ENCODE data around the gene SDHAF1. TPM values are rescaled to one million over a fixed set of nuclear protein-coding genes. Genes with fewer than 3 reads are reported as not detected.

The SDHAF1 gene
- total and polyA plus RNA-seq, 3 experiments from 2014 or later = 21.0 to 54.2 (median 21.9) TPM

GRCh38 chr19:35959040-35959967, 35.7 kb upstream of the SDHAF1 start:
- ChIA-PET POLR2A (interaction anchor here (0.5 to 1.5 kb wide), 4 partner anchors 28 to 1024 kb away, joined by 3 to 6 read pairs (median 4); partner anchors contain the start of gene ALKBH6), CTCF (interaction anchor here (0.7 to 1.9 kb wide), 24 partner anchors 9 to 169 kb away, joined by 3 to 13 read pairs (median 4); partner anchors contain the start of genes ALKBH6, POLR2I, SDHAF1 and SYNE4)
- no peaks in the 10 kb centered on the region for H3K36me3 ChIP-seq (ENCODE audit: insufficient read depth, low read length)
- peaks cover 45% of the 10 kb centered on the region for H3K4me1 ChIP-seq (ENCODE audit: insufficient read depth, low read length)
- Mint-ChIP-seq H3K4me1 (peaks cover 27 to 53% (median 36%) of the 10 kb centered on the region in 3 donors), H3K27me3 (peaks cover 0 to 4% of the 10 kb centered on the region in 2 donors), H3K27ac (peak overlapping the region in 2 of 8 donors; percentile 46 to 48), H3K36me3 (no peaks in the 10 kb centered on the region), H3K9me3 (no peaks in the 10 kb centered on the region), H3K4me3 (peak overlapping the region; percentile 70 to 89 (median 79))
- H3K27ac ChIP-seq (ENCODE audit: low read depth, low read length) = no peak overlapping the region
- H3K9me3 ChIP-seq (ENCODE audit: low read length) = no peaks in the 10 kb centered on the region
- no peaks in the 10 kb centered on the region for H3K27me3 ChIP-seq (ENCODE audit: insufficient read depth, low read length, poor library complexity, severe bottlenecking)
- H3K4me3 ChIP-seq (ENCODE audit: low read length) = peak overlapping the region; percentile 36
- peak; percentile 74 to 88 (median 78) for DNase-seq

GRCh38 chr19:35959968-35960320, 35.0 kb upstream of the SDHAF1 start:
- no peaks in the 10 kb centered on the region for H3K36me3 ChIP-seq (ENCODE audit: insufficient read depth, low read length)
- peak overlapping the region in 6 of 7 donors; percentile 70 to 79 (median 72) for H3K4me3 Mint-ChIP-seq
- H3K9me3 Mint-ChIP-seq = no peaks in the 10 kb centered on the region
- no peaks in the 10 kb centered on the region for H3K36me3 Mint-ChIP-seq
- H3K27ac ChIP-seq (ENCODE audit: low read depth, low read length) = no peak overlapping the region
- H3K27me3 Mint-ChIP-seq = peaks cover 0 to 4% of the 10 kb centered on the region in 2 donors
- H3K27ac Mint-ChIP-seq = peak overlapping the region in 1 of 8 donors; percentile 48
- H3K4me3 ChIP-seq (ENCODE audit: low read length) = peak overlapping the region; percentile 36
- no peaks in the 10 kb centered on the region for H3K27me3 ChIP-seq (ENCODE audit: insufficient read depth, low read length, poor library complexity, severe bottlenecking)
- no peaks in the 10 kb centered on the region for H3K9me3 ChIP-seq (ENCODE audit: low read length)
- POLR2A ChIA-PET = no interaction called here
- no peak for DNase-seq
- CTCF ChIA-PET = interaction anchor here (0.8 kb wide), 1 partner anchor 36 kb away, joined by 3 read pairs; no protein-coding TSS in a partner anchor
- H3K4me1 ChIP-seq (ENCODE audit: insufficient read depth, low read length) = peaks cover 38% of the 10 kb centered on the region
- H3K4me1 Mint-ChIP-seq = peaks cover 26 to 51% (median 33%) of the 10 kb centered on the region in 3 donors

GRCh38 chr19:35960432-35960972, 34.5 kb upstream of the SDHAF1 start:
- H3K27me3 ChIP-seq (ENCODE audit: insufficient read depth, low read length, poor library complexity, severe bottlenecking) = no peaks in the 10 kb centered on the region

GRCh38 chr19:35963514-35963913, 31.5 kb upstream of the SDHAF1 start:
- Histone ChIP-seq H3K27ac (ENCODE audit: low read depth, low read length) (no peak overlapping the region), H3K27me3 (ENCODE audit: insufficient read depth, low read length, poor library complexity, severe bottlenecking) (no peaks in the 10 kb centered on the region), H3K4me1 (ENCODE audit: insufficient read depth, low read length) (peaks cover 15% of the 10 kb centered on the region), H3K9me3 (ENCODE audit: low read length) (no peaks in the 10 kb centered on the region), H3K36me3 (ENCODE audit: insufficient read depth, low read length) (no peaks in the 10 kb centered on the region), H3K4me3 (ENCODE audit: low read length) (no peak overlapping the region)
- no peak for DNase-seq
- H3K36me3 Mint-ChIP-seq = no peaks in the 10 kb centered on the region
- POLR2A ChIA-PET = no interaction called here
- H3K4me1 Mint-ChIP-seq = peaks cover 20 to 33% (median 21%) of the 10 kb centered on the region in 3 donors
- no peaks in the 10 kb centered on the region for H3K9me3 Mint-ChIP-seq
- no peak overlapping the region for H3K27ac Mint-ChIP-seq
- CTCF ChIA-PET = no interaction called here
- H3K27me3 Mint-ChIP-seq = peaks cover 4% of the 10 kb centered on the region in 2 donors
- H3K4me3 Mint-ChIP-seq = no peak overlapping the region

More at GRCh38 chr19:35960432-35960972, 34.5 kb upstream of the SDHAF1 start:
- Mint-ChIP-seq H3K27me3 (peaks cover under 1 to 2% of the 10 kb centered on the region in 2 donors), H3K4me3 (peak overlapping the region in 6 of 7 donors; percentile 51 to 79 (median 64)), H3K4me1 (peaks cover 22 to 47% (median 29%) of the 10 kb centered on the region in 3 donors), H3K9me3 (no peaks in the 10 kb centered on the region), H3K27ac (peak overlapping the region in 2 of 8 donors; percentile 75 to 86), H3K36me3 (no peaks in the 10 kb centered on the region)
- H3K4me1 ChIP-seq (ENCODE audit: insufficient read depth, low read length) = peaks cover 33% of the 10 kb centered on the region
- no peak for DNase-seq
- H3K4me3 ChIP-seq (ENCODE audit: low read length) = no peak overlapping the region
- H3K36me3 ChIP-seq (ENCODE audit: insufficient read depth, low read length) = no peaks in the 10 kb centered on the region
- H3K9me3 ChIP-seq (ENCODE audit: low read length) = no peaks in the 10 kb centered on the region
- ChIA-PET POLR2A (no interaction called here), CTCF (interaction anchor here (0.8 to 1.5 kb wide), 2 partner anchors 36 to 78 kb away, joined by 3 read pairs; no protein-coding TSS in a partner anchor)
- no peak overlapping the region for H3K27ac ChIP-seq (ENCODE audit: low read depth, low read length)

GRCh38 chr19:35966771-35967170, 28.2 kb upstream of the SDHAF1 start:
- POLR2A ChIA-PET = no interaction called here
- Mint-ChIP-seq H3K9me3 (no peaks in the 10 kb centered on the region), H3K27ac (peak overlapping the region in 4 of 8 donors; percentile 29 to 75 (median 34)), H3K27me3 (peaks cover 4% of the 10 kb centered on the region in 2 donors), H3K4me3 (peak overlapping the region in 2 of 7 donors; percentile 57 to 74), H3K36me3 (no peaks in the 10 kb centered on the region), H3K4me1 (peaks cover 18 to 21% (median 18%) of the 10 kb centered on the region in 3 donors)
- CTCF ChIA-PET = interaction anchor here (0.8 to 3.9 kb wide), 4 partner anchors 8 to 161 kb away, joined by 3 to 11 read pairs (median 4); no protein-coding TSS in a partner anchor
- H3K9me3 ChIP-seq (ENCODE audit: low read length) = no peaks in the 10 kb centered on the region
- H3K27me3 ChIP-seq (ENCODE audit: insufficient read depth, low read length, poor library complexity, severe bottlenecking) = no peaks in the 10 kb centered on the region
- no peak overlapping the region for H3K27ac ChIP-seq (ENCODE audit: low read depth, low read length)
- no peaks in the 10 kb centered on the region for H3K4me1 ChIP-seq (ENCODE audit: insufficient read depth, low read length)
- H3K4me3 ChIP-seq (ENCODE audit: low read length) = no peak overlapping the region
- no peaks in the 10 kb centered on the region for H3K36me3 ChIP-seq (ENCODE audit: insufficient read depth, low read length)
- DNase-seq = no peak

GRCh38 chr19:35973487-35973886, 21.5 kb upstream of the SDHAF1 start:
- H3K36me3 Mint-ChIP-seq = no peaks in the 10 kb centered on the region
- peaks cover 7 to 8% (median 7%) of the 10 kb centered on the region in 3 donors for H3K4me1 Mint-ChIP-seq
- no peaks in the 10 kb centered on the region for H3K9me3 ChIP-seq (ENCODE audit: low read length)
- no peaks in the 10 kb centered on the region for H3K36me3 ChIP-seq (ENCODE audit: insufficient read depth, low read length)
- no peak overlapping the region for H3K4me3 ChIP-seq (ENCODE audit: low read length)
- H3K4me3 Mint-ChIP-seq = peak overlapping the region in 1 of 7 donors; percentile 2
- H3K27me3 ChIP-seq (ENCODE audit: insufficient read depth, low read length, poor library complexity, severe bottlenecking) = no peaks in the 10 kb centered on the region
- peak overlapping the region in 1 of 8 donors; percentile 85 for H3K27ac Mint-ChIP-seq
- ChIA-PET CTCF (no interaction called here), POLR2A (no interaction called here)
- peaks cover 8 to 16% of the 10 kb centered on the region in 2 donors for H3K27me3 Mint-ChIP-seq
- no peak for DNase-seq
- no peak overlapping the region for H3K27ac ChIP-seq (ENCODE audit: low read depth, low read length)
- no peaks in the 10 kb centered on the region for H3K4me1 ChIP-seq (ENCODE audit: insufficient read depth, low read length)
- H3K9me3 Mint-ChIP-seq = no peaks in the 10 kb centered on the region

GRCh38 chr19:35975608-35976214, 19.3 kb upstream of the SDHAF1 start:
- no peak for DNase-seq
- Histone ChIP-seq H3K27me3 (ENCODE audit: insufficient read depth, low read length, poor library complexity, severe bottlenecking) (no peaks in the 10 kb centered on the region), H3K9me3 (ENCODE audit: low read length) (no peaks in the 10 kb centered on the region), H3K4me1 (ENCODE audit: insufficient read depth, low read length) (no peaks in the 10 kb centered on the region), H3K4me3 (ENCODE audit: low read length) (no peak overlapping the region), H3K27ac (ENCODE audit: low read depth, low read length) (no peak overlapping the region), H3K36me3 (ENCODE audit: insufficient read depth, low read length) (no peaks in the 10 kb centered on the region)
- H3K4me3 Mint-ChIP-seq = no peak overlapping the region
- no peaks in the 10 kb centered on the region for H3K9me3 Mint-ChIP-seq
- no peaks in the 10 kb centered on the region for H3K4me1 Mint-ChIP-seq
- H3K27ac Mint-ChIP-seq = no peak overlapping the region
- no peaks in the 10 kb centered on the region for H3K36me3 Mint-ChIP-seq
- peaks cover 18 to 19% of the 10 kb centered on the region in 2 donors for H3K27me3 Mint-ChIP-seq
- CTCF ChIA-PET = interaction anchor here (1.0 to 1.5 kb wide), 2 partner anchors 17 kb away, joined by 3 read pairs; no protein-coding TSS in a partner anchor
- POLR2A ChIA-PET = interaction anchor here (0.6 kb wide), 1 partner anchor 14 kb away, joined by 5 read pairs; no protein-coding TSS in a partner anchor

All from CD8-positive, alpha-beta memory T cell (primary cell).